HG02884 (cell line): ENCODE measurements around the gene VWCE.
"Not testable (repeated sequence)": the region's sequence is repeated elsewhere in the genome, so short reads cannot be mapped to it uniquely, and the experiment has no call there.

Experiments used
- ATAC-seq: cut with Tn5 transposase; IDR thresholded peaks from one replicate; pipeline ENCODE4 v1.9.1; 2021; ENCODE audit warnings: mild to moderate bottlenecking, moderate library complexity; ENCODE audit not compliant: unreplicated experiment

Gene VWCE

DNA sequence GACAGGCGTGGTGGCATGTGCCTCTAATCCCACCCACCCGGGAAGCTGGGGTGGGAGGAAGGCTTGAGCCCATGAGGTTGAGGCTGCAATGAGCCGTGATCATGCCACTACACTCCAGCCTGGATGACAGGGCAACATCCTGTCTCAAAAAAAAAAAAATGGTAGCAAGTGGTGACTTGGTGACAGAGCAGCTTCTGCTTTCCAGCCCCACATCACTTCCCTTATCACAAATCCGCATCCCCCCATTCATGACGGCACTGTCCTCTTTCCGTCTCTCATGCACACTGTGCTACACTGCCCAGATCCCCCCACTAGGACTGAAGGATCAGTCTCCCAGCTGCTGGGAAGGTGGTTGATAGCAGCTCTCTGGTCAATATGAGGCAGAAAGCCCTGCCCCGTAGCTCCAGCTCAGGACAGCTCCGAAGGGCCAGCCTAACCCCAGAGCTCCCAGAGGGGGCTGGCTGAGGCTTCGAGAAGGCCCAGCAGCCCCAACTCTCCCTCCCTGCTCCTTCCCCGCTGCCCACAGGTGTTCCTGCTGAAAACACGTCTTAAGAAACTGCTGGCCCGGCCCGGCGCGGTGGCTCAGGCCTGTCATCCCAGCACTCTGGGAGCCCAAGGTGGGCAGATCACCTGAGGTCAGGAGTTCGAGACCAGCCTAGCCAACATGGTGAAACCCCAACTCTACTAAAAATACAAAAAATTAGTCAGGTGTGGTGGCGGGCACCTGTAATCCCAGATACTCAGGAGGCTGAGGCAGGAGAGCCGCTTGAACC, 38.2 kb downstream of the VWCE start:
- ATAC-seq, result no peak

- no peak for ATAC-seq
Measured at GRCh38 chr11:61254403-61255025, 40.6 kb downstream of the VWCE start.

GRCh38 chr11:61252332-61252731, 42.8 kb downstream of the VWCE start:
- not testable (repeated sequence) for ATAC-seq

- not testable (repeated sequence) for ATAC-seq
Measured at GRCh38 chr11:61250796-61251765, 44.0 kb downstream of the VWCE start.

GRCh38 chr11:61249201-61249600, 45.9 kb downstream of the VWCE start:
- not testable (repeated sequence) for ATAC-seq

- not testable (repeated sequence) for ATAC-seq
Measured at GRCh38 chr11:61248071-61248470, 47.0 kb downstream of the VWCE start.

DNA sequence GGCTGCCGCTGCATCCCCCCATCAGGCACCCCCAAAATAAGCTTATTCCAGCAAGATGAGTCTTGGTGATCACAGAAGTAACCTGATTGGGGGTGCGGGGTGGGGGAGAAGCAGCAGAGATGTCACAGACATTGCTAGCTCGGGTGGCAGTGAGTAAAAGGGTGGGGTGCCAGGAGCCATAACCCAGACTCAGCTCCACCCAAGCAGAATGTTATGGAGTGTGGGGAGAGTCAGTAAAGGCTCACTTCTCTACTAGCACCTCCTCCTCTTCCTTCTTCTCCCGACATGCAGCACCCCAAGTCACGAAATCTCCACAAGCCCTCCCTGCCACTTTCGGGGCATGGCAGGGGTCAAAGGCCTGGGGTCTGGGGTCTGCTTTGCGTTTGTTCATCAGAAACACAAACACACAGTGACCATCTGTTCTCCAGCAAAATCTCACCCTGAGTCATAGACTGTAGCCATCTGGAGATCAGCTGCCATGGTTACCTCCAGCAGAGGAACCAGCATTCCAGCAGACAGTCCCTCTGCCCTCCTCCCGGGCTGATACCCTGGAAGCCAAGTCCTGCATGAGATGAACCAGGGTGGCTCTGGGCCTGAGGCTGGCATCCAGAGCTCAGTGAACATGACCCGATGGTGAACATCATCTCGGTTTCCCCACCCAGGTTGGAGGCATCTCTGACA, 49.7 kb downstream of the VWCE start:
- not testable (repeated sequence) for ATAC-seq

GRCh38 chr11:61241526-61241925, 53.6 kb downstream of the VWCE start:
- not testable (repeated sequence) for ATAC-seq

- ATAC-seq, result not testable (repeated sequence)
Measured at GRCh38 chr11:61240875-61241274, 54.2 kb downstream of the VWCE start, which contains the start of gene PGA5. Gene PGA5 (plus strand): TSS chr11:61241175. CDS start chr11:61241227, 52 bp downstream.

DNA sequence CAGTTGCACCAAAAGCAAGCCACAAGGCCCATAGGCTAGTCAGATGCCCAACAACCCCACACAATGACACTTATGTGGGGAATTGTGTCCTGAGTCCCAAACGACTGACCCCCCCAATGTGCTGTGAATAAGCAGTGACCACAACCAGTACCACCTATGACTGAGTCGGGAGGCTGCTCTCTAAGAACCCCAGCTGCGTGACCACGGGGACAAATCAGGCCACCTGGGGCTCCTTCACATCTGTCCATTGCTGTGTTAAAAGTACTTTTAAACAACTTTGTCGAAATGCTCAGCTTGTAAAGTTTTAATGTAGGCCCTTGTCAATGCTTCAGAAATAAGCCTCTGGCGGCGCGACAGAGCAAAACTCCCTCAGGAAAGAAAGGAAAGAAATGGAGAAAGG, 54.8 kb downstream of the VWCE start:
- not testable (repeated sequence) for ATAC-seq

DNA sequence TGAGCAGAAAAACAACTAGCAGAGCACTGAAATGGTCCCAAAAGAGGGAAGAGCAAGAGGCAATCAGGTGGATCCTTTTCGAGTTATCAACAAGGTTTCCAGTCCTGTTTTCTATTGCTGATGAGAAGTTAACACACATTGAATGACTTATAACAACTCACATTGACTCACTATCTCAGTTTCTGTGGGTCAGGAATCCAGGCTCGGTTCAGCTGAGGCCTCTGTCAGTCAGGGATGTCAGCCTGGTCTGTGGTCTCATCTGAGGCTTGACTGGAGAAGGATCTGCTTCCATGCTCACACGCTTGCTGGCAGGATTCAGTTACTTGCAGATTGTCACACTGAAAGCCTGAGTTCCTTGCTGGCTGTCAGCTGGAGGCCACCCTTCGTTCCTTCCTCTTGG, 58.0 kb downstream of the VWCE start:
- ATAC-seq, result not testable (repeated sequence)

- not testable (repeated sequence) for ATAC-seq
Measured at GRCh38 chr11:61232548-61233145, 62.5 kb downstream of the VWCE start.

DNA sequence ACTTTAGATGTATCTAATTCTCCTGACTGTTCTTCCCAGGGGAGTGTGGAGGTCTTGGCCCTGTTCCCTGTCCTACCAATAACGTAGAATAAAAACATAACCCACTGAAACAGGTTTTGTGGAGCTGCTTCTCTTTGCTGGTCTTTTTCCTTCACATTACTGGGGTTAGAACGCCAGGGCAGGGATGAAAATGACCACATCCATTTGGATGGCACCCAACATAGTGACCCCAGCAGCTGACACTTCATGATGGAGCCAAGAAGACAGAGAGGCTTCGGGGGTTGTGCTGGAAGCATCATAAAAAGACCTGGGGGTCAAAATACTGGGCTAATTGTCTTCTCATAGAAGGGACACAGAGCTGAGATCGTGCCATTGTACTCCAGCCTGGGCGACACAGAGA, 63.5 kb downstream of the VWCE start:
- not testable (repeated sequence) for ATAC-seq

DNA sequence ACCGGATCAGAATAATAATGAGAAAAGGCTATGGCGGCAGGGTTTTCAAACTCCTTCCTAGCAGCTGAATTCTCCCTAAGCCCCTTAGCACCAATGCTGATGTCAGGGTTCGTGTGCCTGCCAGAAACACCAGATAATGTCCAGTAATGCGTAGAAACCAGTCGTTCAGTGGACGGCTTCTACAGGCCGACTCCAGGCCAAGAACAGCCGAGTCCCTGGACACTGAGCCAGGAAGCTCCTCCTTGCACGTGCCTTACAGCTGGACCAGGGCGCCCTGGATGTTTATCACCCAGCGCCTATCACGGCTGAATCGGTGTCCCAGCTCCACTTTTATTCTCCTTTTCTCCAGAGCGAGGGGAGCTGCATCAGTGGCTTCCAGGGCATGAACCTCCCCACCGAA, 64.1 kb downstream of the VWCE start:
- ATAC-seq, result not testable (repeated sequence)

DNA sequence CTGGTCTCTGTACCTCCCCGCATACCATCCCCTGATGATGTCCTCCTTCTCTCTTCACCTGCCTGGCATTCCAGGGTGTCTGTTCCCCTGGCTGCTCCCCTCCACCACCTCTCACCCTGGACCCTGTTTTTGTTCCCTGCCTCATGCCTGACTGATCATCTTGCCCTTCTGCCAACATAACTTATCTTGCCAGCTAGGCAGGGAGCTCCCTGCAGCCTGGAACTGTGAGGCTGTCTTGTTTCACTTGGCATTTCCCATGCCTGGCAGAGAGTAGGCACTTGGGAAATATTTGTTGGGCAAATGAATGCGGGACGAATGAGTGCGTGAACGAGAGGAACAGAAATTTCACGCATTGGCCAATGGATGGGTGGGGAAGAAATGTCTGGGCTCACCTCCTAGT, 65.7 kb downstream of the VWCE start:
- ATAC-seq, result not testable (repeated sequence)

GRCh38 chr11:61226457-61227137, 68.5 kb downstream of the VWCE start:
- ATAC-seq, result not testable (repeated sequence)

- ATAC-seq, result not testable (repeated sequence)
Measured at GRCh38 chr11:61222692-61223091, 72.4 kb downstream of the VWCE start.

DNA sequence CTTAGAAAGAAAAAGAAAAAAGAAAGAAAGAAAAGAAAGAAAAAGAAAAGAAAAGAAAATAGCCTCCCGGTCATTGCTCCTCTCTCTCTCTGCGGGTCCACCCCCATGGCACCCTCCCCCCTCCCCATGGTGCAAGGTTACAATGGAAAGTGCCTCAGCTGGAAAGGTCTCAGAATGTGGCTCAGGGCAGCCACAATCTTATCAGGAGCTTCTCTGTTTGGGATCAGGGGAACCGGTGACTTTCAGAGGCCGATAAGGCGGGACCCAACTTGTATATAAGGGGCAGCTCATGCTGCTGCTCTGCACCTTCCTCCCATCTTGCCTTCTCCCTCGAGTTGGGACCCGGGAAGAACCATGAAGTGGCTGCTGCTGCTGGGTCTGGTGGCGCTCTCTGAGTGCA, 73.1 kb downstream of the VWCE start, which contains the start of gene PGA4:
Gene PGA4, plus strand, starts transcription at position 301 of the 400 bp plus-strand sequence. Its CDS starts 54 bp downstream, at position 355.
- not testable (repeated sequence) for ATAC-seq

GRCh38 chr11:61219016-61219415, 76.1 kb downstream of the VWCE start:
- ATAC-seq, result not testable (repeated sequence)
